NCI-H526 (cell line): ENCODE measurements around the gene MSANTD7.

ENCODE experiments used
- DNase-seq, 2 experiments: peaks; one replicate each; lab custom pipeline; 2025; lab: John Stamatoyannopoulos, UW

Gene MSANTD7

GRCh38 chr10:14880229-14880628, 42.1 kb downstream of the MSANTD7 start:
- no peak for DNase-seq

GRCh38 chr10:14884082-14884481, 46.0 kb downstream of the MSANTD7 start:
- no peak for DNase-seq
